Activated CD8-positive, alpha-beta memory T cell treated with anti-CD3 and anti-CD28 coated beads for 4 hours (primary cell): Measurements from ENCODE around the gene DOK7.

Experiments used
- DNase-seq, 2 donors: peaks; one replicate each; pipeline ENCODE4 v3.0.0-alpha.2; 2020; ENCODE audit warnings: low read depth in 2 of 2

DOK7 gene

DNA sequence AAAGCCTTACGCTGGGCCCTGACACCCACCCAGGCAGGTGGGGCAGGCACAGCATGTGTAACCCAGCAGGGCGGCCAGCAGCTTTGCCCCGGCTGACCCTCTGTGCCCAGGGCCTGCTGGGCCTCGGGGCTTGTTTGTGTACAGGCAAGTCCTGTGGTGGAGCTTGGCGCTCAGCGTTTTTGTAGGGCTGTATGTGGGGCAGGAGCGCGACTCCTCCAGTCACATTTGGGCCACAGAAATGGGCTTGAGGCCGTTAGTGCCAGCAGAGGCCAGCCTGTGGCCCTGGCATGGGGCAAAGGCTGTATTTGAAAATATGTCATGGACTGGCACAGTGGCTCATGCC is 36.0 kb upstream of the DOK7 start:
- DNase-seq = no peak

DNA sequence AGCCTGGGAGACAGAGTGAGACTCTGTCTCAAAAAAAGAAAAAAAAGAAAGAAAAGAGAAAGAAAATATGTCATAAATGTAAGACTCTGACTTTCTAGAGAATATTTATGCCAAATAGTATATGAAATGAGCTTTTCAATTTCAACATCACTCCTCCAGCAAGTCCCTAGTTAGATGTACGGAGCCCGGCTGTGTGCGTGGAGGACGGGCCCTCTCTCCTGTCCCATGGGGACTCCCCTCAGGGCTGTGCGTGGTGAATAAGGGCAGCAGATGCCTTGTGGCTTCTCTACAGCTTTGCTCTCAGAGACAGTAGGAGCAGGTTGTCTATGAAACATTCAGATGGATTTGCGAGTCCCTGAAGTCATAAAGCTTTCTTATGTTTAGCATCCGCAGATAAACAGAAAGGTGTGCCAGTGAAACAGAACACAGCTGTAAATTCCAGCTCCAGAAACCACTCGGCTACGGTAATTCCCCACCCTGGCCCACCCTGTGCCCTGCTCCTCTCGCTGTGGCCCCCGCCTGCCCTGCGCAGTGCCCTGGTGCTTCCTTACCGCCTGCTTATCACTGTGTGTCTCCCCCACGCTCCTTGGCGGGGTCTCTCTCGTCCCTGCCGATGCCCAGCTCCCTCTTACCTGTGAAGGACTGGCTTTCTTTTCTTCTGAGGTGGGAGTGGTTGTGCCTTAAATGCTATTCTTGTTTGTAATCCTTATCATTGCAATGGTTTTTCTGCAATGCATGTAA is 35.2 kb upstream of the DOK7 start:
- no peak for DNase-seq

DNA sequence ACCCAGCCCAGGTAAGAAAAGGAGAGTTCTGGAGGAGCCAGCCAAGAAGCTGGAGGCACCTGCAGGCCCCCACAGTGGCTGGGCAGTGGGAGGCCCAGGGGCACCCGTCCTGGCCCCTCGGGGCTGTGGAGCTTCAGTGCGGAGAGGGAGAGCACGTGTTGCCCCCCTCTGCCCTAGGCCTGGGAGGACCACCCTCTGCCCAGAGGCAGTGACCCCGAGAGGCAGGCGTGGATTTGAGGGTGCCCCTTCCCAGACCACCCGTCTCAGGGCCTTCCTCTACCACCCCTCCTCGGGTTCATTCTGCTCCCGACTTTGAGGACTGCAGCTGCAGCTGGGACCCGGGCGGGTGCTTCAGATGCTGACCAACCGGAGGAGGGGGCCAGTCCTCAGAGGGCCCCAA is 33.5 kb upstream of the DOK7 start:
- no peak for DNase-seq

DNA sequence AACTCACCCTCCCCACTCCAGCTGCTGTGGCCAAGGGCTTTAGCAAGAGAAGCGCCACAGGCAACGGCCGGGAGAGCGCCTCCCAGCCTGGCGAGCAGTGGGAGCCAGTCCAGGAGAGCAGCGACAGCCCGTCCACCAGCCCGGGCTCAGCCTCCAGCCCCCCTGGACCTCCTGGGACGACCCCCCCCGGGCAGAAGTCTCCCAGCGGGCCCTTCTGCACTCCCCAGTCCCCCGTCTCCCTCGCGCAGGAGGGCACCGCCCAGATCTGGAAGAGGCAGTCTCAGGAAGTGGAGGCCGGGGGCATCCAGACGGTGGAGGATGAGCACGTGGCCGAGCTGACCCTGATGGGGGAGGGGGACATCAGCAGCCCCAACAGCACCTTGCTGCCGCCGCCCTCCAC is 32.6 kb upstream of the DOK7 start:
- no peak for DNase-seq

DNA sequence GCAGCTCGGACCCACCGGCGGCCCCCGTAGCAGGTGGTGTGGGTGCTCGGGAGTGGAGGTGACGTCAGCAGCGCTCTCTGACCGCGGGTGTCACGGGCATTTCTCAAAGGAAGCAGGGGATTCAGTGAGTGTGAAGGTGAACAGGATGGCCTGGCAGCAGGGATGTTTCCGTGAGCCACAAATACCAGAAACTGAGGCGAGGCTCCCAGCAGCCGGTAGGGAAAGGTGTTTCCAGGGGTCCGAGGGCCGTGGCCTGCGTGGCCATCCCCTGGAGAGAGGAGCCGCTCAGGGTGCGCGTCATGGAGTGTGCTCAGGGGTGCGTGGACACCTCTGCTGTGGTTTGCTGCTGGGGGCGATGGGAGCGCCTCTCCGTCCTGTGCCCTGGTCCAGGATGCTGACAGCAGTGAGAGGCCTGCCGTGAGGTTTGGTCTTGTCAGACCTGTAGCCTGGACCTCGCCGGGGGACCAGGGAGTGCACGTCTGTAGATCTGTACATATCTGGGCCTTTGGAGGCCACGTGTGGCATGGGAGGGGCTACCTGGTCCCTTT is 31.6 kb upstream of the DOK7 start:
- no peak for DNase-seq

DNA sequence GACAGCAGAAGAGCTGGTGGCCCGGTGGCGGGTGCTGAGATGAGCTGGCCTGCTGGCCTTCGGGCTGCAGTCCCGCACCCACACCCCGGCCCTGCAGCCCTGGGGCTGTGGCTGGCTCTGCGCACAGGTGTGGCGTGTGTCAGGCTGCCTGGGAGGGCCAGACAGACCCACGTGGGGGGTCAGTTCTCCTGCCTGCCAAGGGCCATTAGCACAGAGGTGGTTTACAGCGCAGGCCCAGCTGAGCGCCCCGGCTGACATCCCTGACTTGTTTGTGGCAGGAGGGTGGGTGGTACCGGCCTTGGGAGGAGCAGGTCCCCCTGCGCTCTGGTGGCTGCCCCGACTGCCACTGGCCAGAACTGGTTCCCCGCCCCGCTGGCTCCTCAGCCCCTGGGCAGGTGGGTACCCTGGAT is 30.7 kb upstream of the DOK7 start:
- DNase-seq = no peak

DNA sequence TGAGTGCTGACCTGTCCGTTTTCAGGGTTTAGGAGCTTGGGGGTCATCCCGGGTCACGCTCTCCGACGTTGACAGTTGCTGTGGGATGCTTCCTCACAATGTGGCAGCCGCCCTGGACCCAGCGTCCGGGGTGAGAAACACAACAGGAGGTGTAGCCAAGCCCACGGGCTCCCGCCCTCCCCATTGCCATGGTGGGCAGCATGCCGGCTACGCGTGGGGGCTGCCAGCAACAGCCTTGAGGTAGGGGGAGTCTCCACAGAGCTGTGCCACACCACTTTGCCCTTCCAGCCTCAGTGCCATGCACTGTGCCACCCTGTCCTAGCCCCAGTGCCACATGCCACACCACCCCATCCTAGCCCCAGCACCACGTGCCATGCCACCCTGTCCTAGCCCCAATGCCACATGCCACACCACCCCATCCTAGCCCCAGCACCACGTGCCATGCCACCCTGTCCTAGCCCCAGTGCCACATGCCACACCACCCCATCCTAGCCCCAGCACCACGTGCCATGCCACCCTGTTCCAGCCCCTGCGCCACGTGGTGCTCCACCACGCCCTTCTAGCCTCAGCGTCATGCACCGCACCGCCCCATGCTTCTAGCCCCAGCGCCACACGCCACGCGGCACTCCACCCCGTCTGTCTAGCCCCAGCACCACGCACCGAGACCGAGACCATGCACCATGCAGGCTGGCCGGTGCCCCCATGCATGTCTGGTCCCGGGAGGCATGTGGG is 29.8 kb upstream of the DOK7 start:
- DNase-seq = no peak

DNA sequence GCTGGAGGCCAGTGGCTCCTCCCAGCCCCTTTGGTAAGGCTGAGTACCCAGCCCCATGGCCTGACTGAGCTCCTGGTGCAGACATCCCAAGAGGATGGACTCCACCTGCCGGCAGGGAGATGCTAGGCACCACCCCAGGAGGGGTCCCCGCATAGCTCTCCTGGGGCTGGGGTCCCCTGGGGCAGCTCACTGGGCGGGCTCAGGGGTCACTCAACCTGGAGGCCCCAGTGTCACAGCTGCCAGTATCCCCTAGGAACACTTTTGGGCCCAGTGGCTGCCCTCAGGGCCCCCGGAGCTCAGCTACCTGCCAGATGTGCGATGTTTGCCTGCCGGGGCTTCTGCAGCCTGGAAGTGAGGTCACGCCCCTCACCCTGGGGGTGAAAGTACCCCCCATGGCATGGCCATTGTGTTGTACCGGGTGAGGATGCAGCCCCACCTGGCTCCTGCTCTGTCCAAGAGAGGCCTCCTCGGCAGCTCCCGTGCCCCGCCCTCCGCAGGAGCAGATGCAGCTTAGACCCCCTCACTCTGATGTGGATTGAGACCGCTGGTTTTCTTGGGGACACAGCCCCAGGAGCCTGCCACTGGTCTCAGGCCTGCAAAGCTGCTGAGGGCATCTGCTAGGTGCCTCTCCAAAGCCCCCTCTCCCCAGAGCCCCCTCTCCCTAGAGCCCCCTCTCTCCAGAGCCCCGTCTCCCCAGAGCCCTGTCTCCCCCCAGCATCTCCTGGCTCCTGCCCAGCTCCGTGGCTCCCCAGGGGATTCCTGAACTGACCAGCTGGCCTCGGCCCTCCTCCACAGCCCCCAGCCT is 28.0 kb upstream of the DOK7 start:
- DNase-seq = no peak

DNA sequence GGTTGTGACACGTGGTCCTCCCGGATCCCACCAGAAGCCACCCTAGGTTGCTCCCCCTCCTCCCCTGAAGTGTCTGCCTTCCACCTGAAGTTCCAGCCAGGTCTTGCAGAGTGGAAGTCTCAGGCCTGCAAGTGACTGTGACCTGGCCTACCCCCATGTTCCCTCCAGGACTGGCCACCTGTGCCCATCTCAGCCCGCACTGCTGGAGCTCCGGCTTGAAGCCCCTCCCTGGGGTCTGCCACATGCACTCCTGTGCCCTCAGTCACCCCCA is 27.5 kb upstream of the DOK7 start:
- DNase-seq = no peak

DNA sequence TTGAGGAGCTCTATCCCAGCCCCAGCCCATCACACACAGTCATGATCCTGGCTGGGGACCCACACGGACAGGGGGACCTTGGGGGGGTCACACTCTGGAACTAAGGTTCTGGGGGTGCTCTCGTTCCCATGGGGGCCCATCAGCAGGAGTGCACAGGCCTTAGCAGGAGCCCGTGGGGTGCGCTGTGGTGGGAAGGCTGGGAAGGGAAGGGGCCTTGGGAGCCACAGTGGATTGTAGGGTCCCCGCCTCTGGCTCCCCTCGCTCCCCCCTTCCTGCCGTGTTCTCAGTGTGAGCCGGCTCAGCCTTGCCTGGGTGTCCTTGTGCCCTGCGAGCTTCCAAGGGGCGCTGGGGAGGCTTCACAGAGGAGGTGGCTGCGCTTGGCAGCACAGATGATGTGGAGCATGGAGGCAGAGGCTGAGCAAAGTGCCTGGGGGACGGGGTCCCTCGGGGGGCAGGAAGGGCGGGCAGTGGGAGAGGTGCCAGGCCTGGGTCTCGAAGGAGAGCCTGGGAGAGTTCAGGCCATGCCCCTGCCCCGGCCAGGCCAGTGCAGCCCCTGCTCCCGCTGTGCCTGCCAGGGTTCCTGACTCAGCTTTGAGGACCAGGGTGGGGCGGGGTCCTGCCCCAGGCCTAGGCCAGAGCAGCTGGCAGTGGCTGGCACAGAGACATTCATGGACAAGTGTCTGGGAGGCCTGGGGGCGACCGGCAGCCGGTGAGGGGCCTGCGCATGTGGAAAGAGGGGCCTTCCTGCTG is 26.9 kb upstream of the DOK7 start:
- no peak for DNase-seq

DNA sequence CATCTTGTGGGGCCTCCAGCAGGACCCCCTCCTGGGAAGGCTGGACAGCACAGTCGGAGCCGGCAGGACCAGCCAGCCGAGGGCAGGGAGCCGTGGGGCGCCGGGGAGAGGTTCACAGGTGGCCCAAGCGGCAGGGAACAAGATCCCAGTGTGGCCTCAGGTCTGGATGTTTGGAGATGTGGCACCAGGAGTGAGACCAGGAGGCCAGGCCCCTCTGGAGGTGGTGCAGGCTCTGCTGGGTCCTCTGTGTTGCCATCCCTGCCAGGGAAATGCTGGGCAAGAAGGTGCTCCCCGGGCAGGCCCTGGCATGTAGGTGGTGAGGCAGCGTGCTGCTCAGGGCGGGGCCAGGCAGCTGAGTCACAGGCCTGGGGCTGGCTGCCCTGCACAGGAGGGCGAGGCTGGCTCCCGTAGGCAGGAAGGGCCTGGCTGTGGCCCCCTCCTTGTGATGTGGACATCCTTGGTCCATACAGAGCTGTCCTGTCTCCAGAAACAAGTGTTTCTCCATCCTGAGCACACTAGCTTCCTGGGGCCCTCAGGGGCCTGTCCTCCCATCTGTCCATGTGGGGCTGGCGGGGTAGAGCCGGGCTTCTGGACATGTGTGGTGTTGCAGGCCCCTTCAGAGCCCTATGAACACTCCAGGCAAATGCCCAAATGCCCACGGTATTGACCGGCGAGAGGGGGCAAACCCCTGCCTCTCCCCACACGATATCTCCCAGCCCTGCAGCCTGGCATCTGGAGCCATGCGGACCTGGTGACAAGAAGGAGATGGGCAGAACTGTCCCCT is 26.1 kb upstream of the DOK7 start:
- no peak for DNase-seq

DNA sequence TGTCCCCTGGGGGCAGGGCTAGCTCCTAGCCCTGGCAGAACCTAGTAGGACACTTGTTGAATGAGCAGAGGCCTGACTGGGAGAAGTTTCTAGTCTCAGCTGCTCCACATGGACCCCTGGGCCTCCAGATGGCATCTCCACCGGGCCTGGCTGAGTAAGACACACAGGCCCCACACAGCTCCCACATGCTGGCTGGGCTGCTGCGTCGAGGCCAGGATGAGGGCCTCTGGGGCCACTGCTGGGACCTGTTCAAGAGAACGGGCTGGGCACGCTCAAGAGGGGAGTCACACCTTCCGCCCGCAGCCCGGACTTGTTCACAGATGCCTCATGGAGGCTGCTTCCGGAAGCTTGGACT is 25.5 kb upstream of the DOK7 start:
- no peak for DNase-seq

DNA sequence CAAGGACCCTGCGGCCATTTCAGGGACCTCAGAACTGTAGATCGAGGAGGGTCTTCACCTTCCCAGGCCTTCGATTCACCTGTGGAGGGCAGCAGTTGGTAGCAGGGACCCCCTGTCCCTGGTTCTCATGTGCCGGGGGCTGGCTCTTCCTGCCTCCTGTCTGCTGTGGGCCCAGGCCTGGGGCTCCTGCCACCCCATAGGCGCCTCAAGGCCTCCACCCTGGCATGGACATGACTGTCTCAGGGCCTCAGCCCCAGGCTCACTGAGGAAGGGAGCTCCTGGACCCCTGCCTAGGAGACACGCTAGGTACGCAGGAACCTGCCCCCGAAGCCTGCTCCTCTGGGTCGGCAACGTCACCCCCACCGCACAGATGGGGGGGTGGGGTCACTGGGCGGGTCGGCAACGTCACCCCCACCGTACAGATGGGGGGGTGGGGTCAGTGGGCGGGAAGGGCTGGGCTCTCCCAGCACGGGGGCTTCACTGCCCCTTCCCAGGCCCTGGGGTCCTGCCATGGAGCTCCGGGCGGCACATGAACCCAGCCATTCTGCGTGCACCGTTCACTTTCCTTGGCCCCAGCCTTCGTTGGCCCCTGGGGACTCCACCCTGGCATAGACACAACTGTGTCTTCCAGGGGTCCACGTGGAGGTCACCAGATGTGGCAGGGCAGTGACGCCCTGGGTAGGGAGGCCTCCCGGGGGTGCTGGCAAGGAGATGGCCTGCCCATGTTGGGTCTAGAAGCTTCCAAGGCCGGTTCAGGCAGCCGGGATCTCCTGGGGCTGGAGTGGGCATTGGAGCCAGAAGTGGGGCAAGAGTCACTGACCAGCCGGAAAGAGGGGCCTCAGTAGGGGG is 24.9 kb upstream of the DOK7 start:
- no peak for DNase-seq

DNA sequence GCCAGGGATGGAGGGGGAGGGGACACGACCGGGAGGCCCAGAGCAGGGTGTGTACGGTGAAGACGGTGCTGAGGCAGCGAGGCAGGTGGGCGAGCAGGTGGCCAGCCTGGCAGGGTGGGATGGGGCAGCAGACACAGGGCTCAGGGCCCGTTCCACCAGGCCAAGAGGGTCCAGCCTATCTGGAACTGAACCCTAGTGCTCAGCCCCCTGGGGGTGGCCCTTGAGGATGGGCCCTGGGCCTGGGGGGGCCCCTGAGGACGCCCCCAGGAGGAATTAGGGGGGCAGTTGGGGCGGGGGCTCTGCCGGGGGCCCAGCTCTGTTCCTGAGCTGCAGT is 24.3 kb upstream of the DOK7 start:
- no peak for DNase-seq

DNA sequence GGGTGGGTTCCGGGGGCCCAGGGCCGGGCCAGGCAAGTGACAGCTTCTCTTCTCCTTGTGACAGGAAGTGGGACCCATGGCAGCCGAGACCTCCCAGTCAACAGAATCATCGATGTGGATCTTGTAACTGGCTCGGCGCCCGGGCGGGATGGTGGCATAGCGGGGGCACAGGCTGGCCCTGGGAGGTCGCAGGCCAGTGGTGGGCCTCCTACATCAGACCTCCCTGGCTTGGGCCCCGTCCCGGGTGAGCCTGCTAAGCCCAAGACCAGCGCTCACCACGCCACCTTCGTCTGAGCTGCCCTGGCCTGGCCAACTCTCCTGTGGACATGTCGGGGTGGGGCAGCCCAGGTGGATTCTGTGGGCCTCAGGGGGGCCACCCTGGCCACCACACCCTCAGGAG is 23.7 kb upstream of the DOK7 start:
- DNase-seq = no peak

DNA sequence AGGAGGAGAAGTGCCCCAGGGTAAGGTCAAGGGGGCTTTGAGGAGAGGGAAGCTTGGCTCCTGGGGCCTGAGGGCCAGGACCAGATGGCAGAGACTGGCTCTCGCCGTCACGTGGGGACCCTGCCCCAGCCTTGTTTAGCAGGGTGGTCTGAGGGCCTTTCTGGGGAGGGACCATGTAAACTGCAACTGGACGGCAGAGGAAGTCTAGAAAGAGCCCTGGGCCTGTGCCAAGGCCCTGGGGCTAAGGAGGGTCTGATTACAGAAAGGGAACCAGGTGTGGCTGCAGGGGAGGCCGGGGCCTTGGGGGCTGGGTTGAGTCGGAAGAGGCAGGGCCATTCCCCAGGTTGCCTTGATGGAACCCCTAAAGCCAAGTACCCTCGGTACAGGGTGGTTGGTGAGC is 23.1 kb upstream of the DOK7 start:
- no peak for DNase-seq

DNA sequence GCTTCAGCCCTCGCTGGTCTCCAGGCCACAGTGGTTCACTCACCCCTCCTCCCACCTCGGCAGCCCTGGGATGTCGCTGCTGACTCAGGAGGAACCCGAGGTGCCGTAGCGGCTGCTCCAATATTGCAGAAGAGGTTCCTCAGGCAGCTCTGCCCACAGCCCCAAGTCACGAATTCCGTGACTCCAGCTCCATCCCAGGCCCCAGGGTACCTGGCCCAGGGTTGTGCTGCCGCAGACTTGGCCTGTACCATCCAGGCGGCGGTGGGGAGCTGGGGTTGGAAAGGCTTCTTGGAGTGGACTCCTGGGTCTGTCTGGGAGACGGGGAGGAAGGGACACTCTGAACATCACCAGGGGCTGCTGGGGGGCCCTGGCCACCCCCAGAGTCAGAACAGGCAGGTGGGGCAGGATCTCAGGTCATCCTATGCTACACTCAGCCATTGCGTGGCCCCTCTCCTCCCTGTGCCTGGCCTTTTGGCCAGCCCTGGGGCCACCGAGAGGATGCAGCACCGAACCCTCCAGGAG is 22.1 kb upstream of the DOK7 start:
- DNase-seq = no peak

DNA sequence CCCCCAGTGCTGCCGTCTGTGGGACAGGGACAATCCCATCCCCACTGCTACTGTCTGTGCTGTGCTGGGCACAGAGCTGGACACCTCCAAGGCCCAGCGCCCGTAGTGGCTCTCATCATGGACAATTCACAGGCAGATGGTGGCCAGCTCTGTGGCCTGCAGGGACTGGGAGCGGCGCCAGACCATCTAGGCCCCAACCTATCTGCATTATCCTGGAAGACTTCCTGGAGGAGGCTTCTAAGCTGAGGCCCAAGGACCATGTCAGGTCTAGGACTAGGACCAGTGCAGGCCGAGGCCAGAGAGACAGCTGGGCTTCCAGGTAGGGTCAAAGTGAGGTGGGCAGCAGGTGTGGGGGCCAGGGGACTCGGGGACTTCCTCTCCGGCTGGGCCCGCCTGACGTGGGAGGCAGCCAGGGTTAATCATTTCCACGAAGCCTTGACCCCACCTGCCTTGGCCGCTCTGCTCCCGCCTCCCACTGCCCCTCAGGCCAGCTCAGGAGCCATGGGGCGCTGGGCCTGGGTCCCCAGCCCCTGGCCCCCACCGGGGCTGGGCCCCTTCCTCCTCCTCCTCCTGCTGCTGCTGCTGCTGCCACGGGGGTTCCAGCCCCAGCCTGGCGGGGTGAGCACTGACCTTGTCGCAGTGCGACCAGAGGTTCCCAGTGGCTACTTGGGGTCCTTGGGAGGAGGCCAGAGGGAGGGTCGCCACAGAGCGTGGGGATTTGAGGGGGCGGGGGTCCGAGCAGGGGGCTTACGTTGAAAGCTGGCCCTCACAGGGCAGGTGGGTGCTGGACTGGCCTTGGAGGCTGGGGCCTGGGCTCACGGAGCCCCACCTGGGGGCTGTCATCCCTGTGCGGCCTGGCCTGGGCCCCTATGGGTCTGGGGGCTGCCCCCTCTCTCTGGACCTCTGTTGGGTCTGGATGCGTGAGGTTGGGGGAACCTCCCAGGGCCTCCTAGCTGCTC is 21.3 kb upstream of the DOK7 start, which contains the start of gene HGFAC:
Gene HGFAC (plus strand): TSS at position 468 of the 959 bp plus-strand sequence. CDS start 34 bp downstream, at position 502.
- no peak for DNase-seq

DNA sequence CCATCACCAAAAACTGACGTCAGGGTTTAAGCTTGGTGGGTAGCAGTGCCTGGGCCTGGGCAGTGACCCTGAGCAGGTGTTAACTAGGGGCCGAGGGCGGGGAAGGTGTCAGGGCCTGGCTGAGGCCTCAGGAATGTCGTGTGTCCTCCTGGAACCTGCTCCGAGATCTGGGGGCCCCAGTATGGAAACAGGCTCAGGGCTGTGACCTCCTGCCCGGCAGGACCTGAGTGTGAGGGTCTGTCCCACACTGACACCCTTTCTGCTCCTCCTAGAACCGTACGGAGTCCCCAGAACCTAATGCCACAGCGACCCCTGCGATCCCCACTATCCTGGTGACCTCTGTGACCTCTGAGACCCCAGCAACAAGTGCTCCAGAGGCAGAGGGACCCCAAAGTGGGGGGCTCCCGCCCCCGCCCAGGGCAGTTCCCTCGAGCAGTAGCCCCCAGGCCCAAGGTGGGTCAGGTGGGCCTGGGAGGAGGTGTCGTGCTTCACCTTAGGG is 20.6 kb upstream of the DOK7 start:
- no peak for DNase-seq
